H9 (cell line): ENCODE data around the gene MACC1. TPM values are rescaled to one million over a fixed set of nuclear protein-coding genes. Genes with fewer than 3 reads are reported as not detected.

Experiments used
- DNase-seq: peaks from one replicate; pipeline ENCODE4 v3.0.0-alpha.2; 2017
- H2AFZ ChIP-seq: one replicate; pipeline ENCODE4 v1.6.1; 2013; ENCODE audit warnings: mild to moderate bottlenecking, low read length, control low read depth, moderate library complexity
- H2AK5ac ChIP-seq: 2 replicates; pipeline ENCODE4 v1.6.1; 2013; ENCODE audit warnings: low read length, control low read depth, mixed read lengths; ENCODE audit not compliant: insufficient read length
- H2BK120ac ChIP-seq: one replicate; pipeline ENCODE4 v1.6.1; 2013; ENCODE audit warnings: low read depth, mild to moderate bottlenecking, low read length, control low read depth, inconsistent platforms; ENCODE audit not compliant: poor library complexity, severe bottlenecking
- H2BK12ac ChIP-seq: 2 replicates; pipeline ENCODE4 v1.6.1; 2013; ENCODE audit warnings: low read length, control low read depth, mixed read lengths, low read depth; ENCODE audit not compliant: insufficient read length
- H2BK15ac ChIP-seq: 2 replicates; pipeline ENCODE4 v1.6.1; 2013; ENCODE audit warnings: low read depth, low read length, control low read depth
- H2BK20ac ChIP-seq: one replicate; pipeline ENCODE4 v1.6.1; 2013; ENCODE audit warnings: low read depth, mild to moderate bottlenecking, low read length, control low read depth, inconsistent platforms; ENCODE audit not compliant: poor library complexity, severe bottlenecking
- H2BK5ac ChIP-seq: 2 replicates; pipeline ENCODE4 v1.6.1; 2013; ENCODE audit warnings: low read length, control low read depth, mixed read lengths; ENCODE audit not compliant: insufficient read length
- H3K14ac ChIP-seq: 2 replicates; pipeline ENCODE4 v1.6.1; 2013; ENCODE audit warnings: low read length, control low read depth; ENCODE audit not compliant: insufficient read depth
- H3K18ac ChIP-seq: 2 replicates; pipeline ENCODE4 v1.6.1; 2013; ENCODE audit warnings: low read depth, mild to moderate bottlenecking, mixed read lengths, low read length, control low read depth; ENCODE audit not compliant: insufficient read length
- H3K23ac ChIP-seq: 2 replicates; pipeline ENCODE4 v1.6.1; 2013; ENCODE audit warnings: low read length, control low read depth, mixed read lengths, low read depth; ENCODE audit not compliant: insufficient read length
- H3K23me2 ChIP-seq: 2 replicates; pipeline ENCODE4 v1.6.1; 2013; ENCODE audit warnings: low read depth, mild to moderate bottlenecking, mixed read lengths, low read length, control low read depth; ENCODE audit not compliant: insufficient read length, poor library complexity, severe bottlenecking
- H3K27ac ChIP-seq: 2 replicates; pipeline ENCODE4 v1.5.1; 2013; ENCODE audit warnings: low read length, control low read depth, mixed read lengths, low read depth; ENCODE audit not compliant: insufficient read length
- H3K27me3 ChIP-seq: 2 replicates; pipeline ENCODE4 v1.6.1; 2013; ENCODE audit warnings: low read length, control low read depth, inconsistent platforms; ENCODE audit not compliant: insufficient read depth
- H3K4ac ChIP-seq: 2 replicates; pipeline ENCODE4 v1.6.1; 2013; ENCODE audit warnings: low read depth, mild to moderate bottlenecking, control low read depth, inconsistent platforms, low read length, moderate library complexity
- H3K4me1 ChIP-seq: 2 replicates; pipeline ENCODE4 v1.6.1; 2013; ENCODE audit warnings: low read length, control low read depth, inconsistent platforms; ENCODE audit not compliant: insufficient read depth
- H3K4me2 ChIP-seq: 2 replicates; pipeline ENCODE4 v1.6.1; 2013; ENCODE audit warnings: low read length, control low read depth, mixed read lengths; ENCODE audit not compliant: insufficient read length, insufficient read depth
- H3K56ac ChIP-seq: 2 replicates; pipeline ENCODE4 v1.6.1; 2013; ENCODE audit warnings: low read depth, mild to moderate bottlenecking, mixed read lengths, low read length, control low read depth; ENCODE audit not compliant: insufficient read length
- H3K79me1 ChIP-seq: 2 replicates; pipeline ENCODE4 v1.6.1; 2013; ENCODE audit warnings: low read depth, mild to moderate bottlenecking, moderate library complexity, low read length, control low read depth, inconsistent platforms; ENCODE audit not compliant: insufficient read depth, poor library complexity, severe bottlenecking
- H3K79me2 ChIP-seq: 2 replicates; pipeline ENCODE4 v1.6.1; 2013; ENCODE audit warnings: low read length, control low read depth, inconsistent platforms; ENCODE audit not compliant: insufficient read depth
- H3K9ac ChIP-seq: 2 replicates; pipeline ENCODE4 v1.6.1; 2013; ENCODE audit warnings: low read length, control low read depth, mixed read lengths; ENCODE audit not compliant: insufficient read length; ENCODE audit errors: extremely low read depth
- H3K9me3 ChIP-seq: one replicate; pipeline ENCODE4 v1.6.1; 2013; ENCODE audit warnings: low read depth, low read length, inconsistent platforms; ENCODE audit not compliant: control insufficient read depth
- H3T11ph ChIP-seq: one replicate; pipeline ENCODE4 v1.6.1; 2013; ENCODE audit warnings: mild to moderate bottlenecking, low read length, control low read depth, inconsistent platforms
- H4K20me1 ChIP-seq: one replicate; pipeline ENCODE4 v1.6.1; 2013; ENCODE audit not compliant: control insufficient read depth, insufficient read length, insufficient read depth
- H4K5ac ChIP-seq: 2 replicates; pipeline ENCODE4 v1.6.1; 2013; ENCODE audit warnings: low read depth, mild to moderate bottlenecking, mixed read lengths, low read length, control low read depth; ENCODE audit not compliant: insufficient read length
- H4K8ac ChIP-seq: replicated peaks from 2 replicates; pipeline ENCODE4 v1.6.1; 2013; ENCODE audit warnings: low read length, control low read depth, mixed read lengths, low read depth; ENCODE audit not compliant: insufficient read length
- H4K91ac ChIP-seq: 2 replicates; pipeline ENCODE4 v1.6.1; 2013; ENCODE audit warnings: low read depth, mild to moderate bottlenecking, moderate library complexity, mixed read lengths, low read length, control low read depth; ENCODE audit not compliant: insufficient read length
- H3K27ac Mint-ChIP-seq, 3 experiments: 2 replicates in 2 of 3; 3 replicates in 1 of 3; pipeline ENCODE4 v1.8.0; 2020 to 2021; ENCODE audit warnings: mixed read lengths in 3 of 3, mild to moderate bottlenecking in 1 of 3, moderate library complexity in 1 of 3
- H3K27me3 Mint-ChIP-seq: 2 replicates; pipeline ENCODE4 v1.8.0; 2021; ENCODE audit warnings: low read depth, mild to moderate bottlenecking, moderate library complexity, mixed read lengths
- H3K36me3 Mint-ChIP-seq, 3 experiments: 2 replicates in 2 of 3; 3 replicates in 1 of 3; pipeline ENCODE4 v1.8.0; 2020 to 2021; ENCODE audit warnings: low read depth in 3 of 3, mixed read lengths in 3 of 3; ENCODE audit not compliant: insufficient read depth in 1 of 3
- H3K4me1 Mint-ChIP-seq, 2 experiments: 2 replicates each; pipeline ENCODE4 v1.8.0; 2020; ENCODE audit warnings: mixed read lengths in 2 of 2
- H3K4me3 Mint-ChIP-seq, 2 experiments: 2 replicates in 1 of 2; 3 replicates in 1 of 2; pipeline ENCODE4 v1.8.0; 2020 to 2021; ENCODE audit warnings: mild to moderate bottlenecking in 2 of 2, mixed read lengths in 2 of 2, moderate library complexity in 1 of 2
- H3K9me3 Mint-ChIP-seq, 2 experiments: 2 replicates in 1 of 2; 3 replicates in 1 of 2; pipeline ENCODE4 v1.8.0; 2020; ENCODE audit warnings: mild to moderate bottlenecking in 2 of 2, mixed read lengths in 2 of 2, moderate library complexity in 1 of 2
- CTCF ChIP-seq: fragments of 200-600 bp; sonication (generic); conservative IDR thresholded peaks from 3 replicates; pipeline ENCODE4 v1.8.0; 2021; ENCODE audit warnings: antibody characterized with exemption, mild to moderate bottlenecking
- WGBS: extraction: QIAGEN DNeasy Blood & Tissue Kit; methylation state at CpG from one replicate; pipeline ENCODE4 v1.1.7; 2013; ENCODE audit warnings: missing lambda C conversion rate, low lambda C conversion rate, mixed read lengths; ENCODE audit not compliant: insufficient read length; ENCODE audit errors: extremely low coverage; 5-methylcytosine and 5-hydroxymethylcytosine counted together
- total RNA-seq: library from RNA; stranded (reverse); gene quantifications from 2 replicates; pipeline ENCODE4 v1.2.1, GENCODE V29; 2021

Gene MACC1
- total RNA-seq, 1 experiment from 2014 or later: 11.0 TPM

DNA sequence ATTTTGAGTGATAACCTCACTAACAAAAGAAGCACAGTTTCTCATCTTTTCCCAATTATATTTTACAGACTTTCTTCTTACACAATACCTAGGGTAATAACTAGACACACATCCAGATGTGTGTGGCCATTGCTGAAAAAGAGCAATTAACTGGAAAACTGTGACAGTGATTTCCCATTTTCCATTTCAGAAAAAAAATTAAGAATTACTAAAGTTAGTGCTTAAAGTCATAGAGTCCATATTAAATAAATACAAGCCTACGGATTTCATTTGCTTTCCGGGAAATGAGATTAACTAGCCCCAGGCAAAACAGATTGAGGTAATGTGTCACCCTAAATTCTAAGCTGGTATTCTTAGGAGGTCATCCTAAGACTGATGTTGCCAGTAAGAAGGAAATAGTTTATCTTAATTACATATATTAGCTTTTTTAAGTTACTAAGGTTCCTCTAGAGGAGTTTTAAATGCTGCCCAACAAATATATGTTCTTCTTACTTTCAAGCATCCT, 10.2 kb upstream of the MACC1 start:
- H3K23ac ChIP-seq: no peak overlapping the region
- no peak overlapping the region for H2AFZ ChIP-seq
- WGBS: no CpG with 5 or more reads among the region's 2 CpGs
- H2BK20ac ChIP-seq: no peak overlapping the region
- no peak overlapping the region for H3K9ac ChIP-seq
- H3K79me2 ChIP-seq: no peaks in the 10 kb centered on the region
- no peaks in the 10 kb centered on the region for H3K36me3 Mint-ChIP-seq
- H3K14ac ChIP-seq: no peak overlapping the region
- H3K9me3 ChIP-seq: no peaks in the 10 kb centered on the region
- H3K4me2 ChIP-seq: no peak overlapping the region
- H3K79me1 ChIP-seq: no peaks in the 10 kb centered on the region
- H3K27ac ChIP-seq: no peak overlapping the region
- H3K27me3 Mint-ChIP-seq: no peaks in the 10 kb centered on the region
- no peak overlapping the region for H2BK120ac ChIP-seq
- H4K91ac ChIP-seq: no peak overlapping the region
- H2AK5ac ChIP-seq: no peak overlapping the region
- DNase-seq: no peak
- H3T11ph ChIP-seq: no peak overlapping the region
- H3K27me3 ChIP-seq: no peaks in the 10 kb centered on the region
- no peak overlapping the region for H3K27ac Mint-ChIP-seq
- no peak overlapping the region for H3K4ac ChIP-seq
- H4K8ac ChIP-seq: no peak overlapping the region
- no peak overlapping the region for H3K56ac ChIP-seq
- H3K4me1 Mint-ChIP-seq: peaks cover 0 to 7% of the 10 kb centered on the region in 2 experiments; a peak in 1 of 4 replicates
- no peaks in the 10 kb centered on the region for H4K20me1 ChIP-seq
- H3K9me3 Mint-ChIP-seq: no peaks in the 10 kb centered on the region
- no peak overlapping the region for H4K5ac ChIP-seq
- no peak overlapping the region for H2BK12ac ChIP-seq
- no peaks in the 10 kb centered on the region for H3K23me2 ChIP-seq
- H3K4me1 ChIP-seq: no peaks in the 10 kb centered on the region
- TF ChIP-seq CTCF: no peak
- H3K4me3 Mint-ChIP-seq: no peak overlapping the region
- H3K18ac ChIP-seq: no peak overlapping the region
- H2BK5ac ChIP-seq: no peak overlapping the region
- H2BK15ac ChIP-seq: no peak overlapping the region
